ENCODE data around the gene FOXK2.

FOXK2 gene

DNA sequence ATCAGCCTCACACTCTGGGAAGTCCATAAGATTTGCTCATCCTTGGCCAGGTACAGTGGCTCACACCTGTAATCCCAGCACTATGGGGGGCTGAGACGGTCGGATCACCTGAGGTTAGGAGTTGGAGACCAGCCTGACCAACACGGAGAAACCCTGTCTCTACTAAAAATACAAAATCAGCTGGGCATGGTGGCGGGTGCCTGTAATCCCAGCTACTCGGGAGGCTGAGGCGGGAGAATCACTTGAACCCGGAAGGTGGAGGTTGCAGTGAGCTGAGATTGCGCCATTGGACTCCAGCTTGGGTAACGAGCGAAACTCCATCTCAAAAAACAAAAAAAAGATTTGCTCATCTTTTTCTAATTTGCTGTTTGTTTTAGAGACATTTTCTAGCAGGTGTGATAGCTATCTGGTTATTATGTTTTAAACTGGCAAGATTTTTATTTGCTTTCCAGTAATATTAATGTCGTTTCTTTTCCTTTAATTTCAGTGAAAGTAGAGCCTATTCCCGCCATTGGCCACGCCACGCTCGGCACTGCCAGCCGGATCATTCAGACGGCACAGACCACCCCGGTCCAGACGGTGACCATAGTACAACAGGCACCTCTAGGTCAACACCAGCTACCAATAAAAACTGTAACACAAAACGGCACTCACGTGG is 67.2 kb downstream of the FOXK2 start:
- no peak for DNase-seq (ENCODE audit: insufficient read length, low spot score)
- FAIRE-seq: no peak

DNA sequence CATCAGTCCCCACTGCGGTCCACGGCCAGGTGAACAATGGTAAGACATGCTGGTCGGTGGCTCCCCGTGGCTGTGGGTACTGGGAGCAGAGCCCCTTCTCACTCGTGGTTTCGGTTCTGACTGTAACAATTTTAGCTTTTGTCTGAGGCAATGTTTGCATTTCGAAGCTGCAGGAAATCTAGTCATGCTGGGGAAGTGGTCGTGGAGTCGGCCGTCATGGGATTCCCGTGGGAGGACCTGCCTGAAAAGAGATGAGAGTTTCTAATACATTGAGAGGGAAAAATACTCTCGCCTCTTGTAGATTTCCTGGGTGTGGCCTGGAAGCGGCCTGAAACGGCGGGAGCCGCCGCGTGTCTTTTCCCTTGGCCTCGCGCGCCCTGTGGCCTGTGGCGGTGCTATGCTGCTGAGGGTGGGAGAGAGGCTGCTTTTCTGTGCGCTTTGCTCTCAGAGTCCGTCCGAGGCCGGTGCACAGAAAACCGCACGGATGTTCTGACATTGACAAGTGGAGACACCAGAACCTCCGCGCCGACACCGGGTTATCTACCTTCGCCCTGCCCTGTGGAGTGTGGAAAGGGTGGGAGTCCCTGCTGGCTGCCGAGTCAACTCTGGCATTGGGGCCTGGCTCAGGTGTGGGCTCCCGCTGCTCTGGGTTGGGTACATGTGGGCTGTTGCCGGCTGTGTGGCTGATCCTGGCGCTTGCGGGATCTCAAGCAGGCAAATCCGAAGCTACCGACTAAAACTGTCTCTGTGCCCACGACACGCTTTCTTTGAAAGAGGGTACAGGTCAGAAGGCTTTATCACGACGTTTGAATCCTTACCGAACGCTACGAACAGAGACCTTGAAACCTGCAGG is 67.9 kb downstream of the FOXK2 start:
- no peak for FAIRE-seq
- DNase-seq (ENCODE audit: insufficient read length, low spot score): no peak

DNA sequence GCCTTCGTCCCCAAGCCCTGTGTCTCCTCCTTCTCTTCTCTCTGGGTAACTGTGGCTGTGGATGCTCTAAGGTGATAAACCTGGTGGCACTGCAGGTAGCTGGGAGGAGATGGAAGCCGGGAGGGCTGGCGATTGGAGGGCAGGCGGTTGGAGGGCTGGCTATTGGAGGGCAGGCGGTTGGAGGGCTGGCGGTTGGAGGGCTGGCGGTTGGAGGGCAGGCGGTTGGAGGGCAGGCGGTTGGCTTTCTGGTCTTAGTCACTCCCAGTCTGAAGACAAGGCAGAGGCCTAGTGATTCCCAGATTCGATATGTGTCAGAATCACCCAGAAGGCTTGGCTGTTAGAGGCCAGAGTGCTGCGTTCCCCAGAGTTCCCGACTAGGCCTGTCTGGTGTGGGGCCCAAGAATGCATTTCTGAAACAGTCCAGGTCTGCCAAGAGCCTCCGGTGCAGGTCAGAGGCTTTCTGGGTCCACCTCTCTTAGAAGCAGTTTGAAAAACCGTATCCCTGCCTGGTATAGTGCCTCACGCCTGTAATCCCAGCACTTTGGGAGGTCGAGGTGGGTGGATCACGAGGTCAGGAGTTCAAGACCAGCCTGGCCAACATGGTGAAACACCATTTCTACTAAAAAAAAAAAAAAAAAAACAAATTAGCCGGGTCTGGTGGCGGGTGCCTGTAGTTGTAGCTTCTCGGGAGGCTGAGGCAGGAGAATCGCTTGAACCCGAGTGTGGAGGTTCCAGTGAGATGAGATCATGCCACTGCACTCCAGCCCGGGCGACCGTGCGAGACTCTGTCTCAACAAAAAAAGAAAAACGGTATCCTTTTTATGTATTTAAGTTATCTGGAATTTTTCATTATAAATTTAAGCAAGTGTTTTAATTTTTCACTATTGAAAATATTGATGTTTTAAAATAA is 69.0 kb downstream of the FOXK2 start:
- no peak for DNase-seq (ENCODE audit: insufficient read length, low spot score)
- no peak for FAIRE-seq

DNA sequence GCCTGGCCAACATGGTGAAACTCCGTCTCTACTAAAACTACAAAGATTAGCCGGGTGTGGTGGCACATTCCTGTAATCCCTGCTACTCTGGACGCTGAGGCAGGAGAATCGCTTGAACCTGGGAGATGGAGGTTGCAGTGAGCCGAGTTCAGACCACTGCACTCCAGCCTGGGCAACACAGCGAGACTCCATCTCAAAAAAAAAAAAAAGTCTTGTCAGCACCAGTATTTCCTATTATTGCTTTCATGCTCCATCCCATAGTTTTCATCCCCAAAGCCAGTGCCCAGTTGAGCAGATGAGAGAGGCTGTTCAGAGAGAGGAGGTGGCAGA is 70.3 kb downstream of the FOXK2 start:
- FAIRE-seq (no peak), DNase-seq (ENCODE audit: insufficient read length, low spot score) (no peak)

DNA sequence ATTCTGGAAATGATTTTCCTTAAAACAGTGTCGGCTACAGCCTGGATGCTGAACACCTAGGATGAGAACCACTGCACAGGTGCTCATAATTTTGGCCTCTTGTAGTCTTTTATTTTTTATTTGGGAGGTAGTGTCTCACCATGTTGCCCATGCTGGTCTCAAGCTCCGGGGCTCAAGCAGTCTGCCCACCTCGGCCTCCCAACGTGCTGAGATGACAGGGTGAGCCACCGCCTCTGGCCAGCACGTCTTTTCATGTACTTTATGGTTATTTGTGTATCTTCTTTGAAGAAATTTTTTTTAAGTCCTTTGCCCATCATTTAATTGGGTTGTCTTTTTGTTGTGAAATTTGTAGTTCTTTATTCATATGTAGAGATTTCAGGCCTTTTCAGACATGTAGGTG is 70.7 kb downstream of the FOXK2 start:
- FAIRE-seq: no peak

DNA sequence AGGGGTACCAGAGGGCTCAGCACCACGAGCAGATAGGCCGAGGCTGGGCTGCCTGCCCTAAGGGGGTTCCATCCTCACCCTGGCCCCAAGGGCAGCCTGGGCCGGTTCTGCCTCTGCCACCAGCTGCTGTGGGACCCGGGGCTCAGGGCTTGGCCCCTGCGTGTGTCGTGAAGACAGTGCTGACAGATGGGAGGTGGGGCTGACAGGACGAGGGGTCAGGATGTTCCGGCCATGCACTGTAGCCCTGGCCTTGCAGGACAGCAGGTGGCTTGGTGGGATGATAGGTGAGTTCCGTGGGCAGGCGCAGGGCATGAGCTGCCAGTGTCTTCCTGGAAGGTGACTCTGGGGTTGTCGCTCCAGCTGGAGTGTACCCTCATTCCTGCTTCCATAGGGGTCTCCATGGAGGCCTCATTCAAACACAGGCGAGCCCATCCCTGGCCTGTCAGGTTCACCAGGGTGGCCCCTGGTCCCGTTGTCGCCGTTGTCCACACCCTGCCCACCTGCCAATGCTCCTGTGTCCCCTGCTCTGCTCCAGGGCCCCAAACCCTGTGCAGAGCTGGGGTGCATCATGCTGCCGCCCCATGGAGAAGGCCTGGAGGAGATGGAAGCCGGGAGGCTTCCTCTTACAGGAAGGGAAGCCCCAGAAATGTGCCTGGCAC is 71.5 kb downstream of the FOXK2 start:
- DNase-seq (ENCODE audit: insufficient read length, low spot score) (no peak), FAIRE-seq (no peak)

More for the DNA sequence above, 70.7 kb downstream of the FOXK2 start:
- no peak for DNase-seq (ENCODE audit: insufficient read length, low spot score)

DNA sequence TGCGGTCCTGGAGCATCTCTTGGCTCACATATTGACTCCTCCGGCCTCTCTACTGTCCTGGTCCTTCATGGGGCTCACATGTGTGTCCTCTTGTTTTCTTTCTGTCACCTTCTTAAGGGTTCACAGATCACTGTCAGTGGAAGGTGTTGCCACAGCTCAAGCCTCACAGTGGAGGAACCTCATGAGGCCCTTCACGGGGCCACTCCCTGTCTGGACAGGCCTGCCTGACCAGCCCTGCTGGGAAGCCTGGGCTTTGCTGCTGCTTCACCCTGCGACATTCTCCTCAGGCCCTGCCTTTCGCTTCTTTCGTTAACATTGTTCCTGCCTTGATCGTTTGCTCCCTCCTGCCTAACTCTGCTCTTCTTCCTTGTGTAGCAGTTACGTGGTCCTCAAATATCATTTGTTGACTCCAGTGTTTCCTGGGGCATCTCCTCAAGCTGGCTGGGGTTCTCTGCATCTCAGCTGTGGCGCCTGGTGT is 72.8 kb downstream of the FOXK2 start:
- DNase-seq (ENCODE audit: insufficient read length, low spot score): no peak
- no peak for FAIRE-seq

DNA sequence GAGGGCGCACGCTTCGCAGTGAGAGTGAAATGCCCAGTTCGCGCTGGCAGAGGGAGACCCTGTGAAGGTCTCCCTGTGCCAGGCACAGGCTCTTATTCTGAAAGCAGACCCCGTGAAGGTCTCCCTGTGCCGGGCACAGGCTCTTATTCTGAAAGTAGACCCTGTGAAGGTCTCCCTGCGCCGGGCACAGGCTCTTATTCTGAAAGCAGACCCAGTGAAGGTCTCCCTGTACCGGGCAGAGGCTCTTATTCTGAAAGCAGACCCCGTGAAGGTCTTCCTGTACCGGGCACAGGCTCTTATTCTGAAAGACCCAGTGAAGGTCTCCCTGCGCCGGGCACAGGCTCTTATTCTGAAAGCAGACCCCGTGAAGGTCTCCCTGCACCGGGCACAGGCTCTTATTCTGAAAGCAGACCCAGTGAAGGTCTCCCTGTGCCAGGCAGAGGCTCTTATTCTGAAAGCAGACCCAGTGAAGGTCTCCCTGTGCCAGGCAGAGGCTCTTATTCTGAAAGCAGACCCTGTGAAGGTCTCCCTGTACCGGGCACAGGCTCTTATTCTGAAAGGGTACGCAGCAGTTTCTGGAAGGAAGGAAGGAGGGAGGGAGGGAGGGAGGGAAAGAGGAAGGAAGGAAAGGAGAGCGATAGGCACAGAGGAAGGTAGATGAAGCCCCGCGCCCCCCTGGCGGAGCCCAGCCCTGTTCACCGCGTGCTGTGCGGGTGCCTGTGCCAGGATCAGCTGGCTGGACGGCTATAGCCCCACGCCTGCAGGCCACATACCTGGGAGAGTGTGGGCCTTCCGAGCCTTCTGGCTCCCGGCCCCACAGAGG is 73.4 kb downstream of the FOXK2 start:
- DNase-seq (ENCODE audit: insufficient read length, low spot score) (peak; percentile 44), FAIRE-seq (peak; percentile 94)

DNA sequence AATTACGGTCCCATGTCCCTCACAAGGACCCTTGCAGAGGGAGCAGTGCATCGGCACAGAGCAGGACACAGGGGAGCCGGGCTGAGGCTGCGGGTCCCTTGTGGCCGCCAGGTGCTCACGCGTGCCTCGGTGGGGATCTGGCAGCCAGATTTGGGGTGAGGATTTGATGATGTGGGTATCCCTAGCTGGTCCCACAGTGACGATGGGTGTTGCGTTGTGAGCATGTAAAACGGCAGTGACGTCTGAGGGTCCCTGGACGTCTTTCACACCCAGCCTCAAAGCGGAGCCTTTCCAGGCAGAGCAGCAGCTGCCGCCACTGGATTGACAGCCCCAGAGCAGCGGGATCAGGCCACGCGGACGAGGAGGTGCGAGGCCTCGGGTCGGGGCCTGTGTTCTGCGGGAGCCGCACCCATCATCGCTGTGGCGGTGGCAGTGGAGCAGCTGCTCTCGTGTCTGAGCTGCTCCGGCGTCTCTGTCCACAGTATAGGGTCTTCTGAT is 74.1 kb downstream of the FOXK2 start:
- no peak for DNase-seq (ENCODE audit: insufficient read length, low spot score)
- peak; percentile 63 for FAIRE-seq

DNA sequence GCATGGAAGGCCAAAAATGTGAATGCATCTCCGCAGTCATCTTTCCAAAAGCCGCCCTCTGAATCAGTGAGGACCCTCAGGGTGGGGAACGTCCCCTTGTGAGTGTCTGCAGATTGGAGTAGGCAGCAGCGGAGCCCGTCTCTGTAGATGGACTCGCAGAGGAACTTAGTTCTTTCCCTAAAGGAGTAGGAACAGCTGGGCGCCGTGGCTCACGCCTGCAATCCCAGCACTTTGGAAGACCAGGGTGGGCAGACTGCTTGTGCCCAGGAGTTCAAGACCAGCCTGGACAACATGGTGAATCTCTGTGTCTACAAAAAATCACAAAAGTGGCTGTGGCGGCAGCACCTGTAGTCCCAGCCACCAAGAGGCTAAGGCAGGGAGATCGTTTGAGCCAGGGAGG is 75.0 kb downstream of the FOXK2 start:
- FAIRE-seq (no peak), DNase-seq (ENCODE audit: insufficient read length, low spot score) (no peak)

DNA sequence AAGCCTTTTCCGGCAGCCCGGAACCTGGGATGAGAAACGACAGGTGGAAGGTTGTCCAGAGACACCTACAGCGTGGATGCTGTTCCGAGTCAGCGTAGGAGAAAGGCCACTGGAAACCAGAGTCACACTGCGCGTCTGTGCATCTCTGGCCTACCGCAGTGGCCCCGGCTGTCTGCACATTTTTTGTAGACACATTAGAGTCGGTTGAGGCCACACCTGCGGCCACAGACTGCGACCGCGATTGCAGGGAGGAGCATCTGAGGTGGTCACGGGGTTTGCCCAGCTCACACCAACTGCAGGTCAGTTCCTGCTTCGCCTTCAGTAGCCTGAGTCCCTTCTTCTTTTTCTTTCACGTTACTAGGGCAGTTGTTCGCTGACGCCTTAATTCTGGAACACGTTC is 76.4 kb downstream of the FOXK2 start:
- no peak for DNase-seq (ENCODE audit: insufficient read length, low spot score)
- FAIRE-seq: no peak

DNA sequence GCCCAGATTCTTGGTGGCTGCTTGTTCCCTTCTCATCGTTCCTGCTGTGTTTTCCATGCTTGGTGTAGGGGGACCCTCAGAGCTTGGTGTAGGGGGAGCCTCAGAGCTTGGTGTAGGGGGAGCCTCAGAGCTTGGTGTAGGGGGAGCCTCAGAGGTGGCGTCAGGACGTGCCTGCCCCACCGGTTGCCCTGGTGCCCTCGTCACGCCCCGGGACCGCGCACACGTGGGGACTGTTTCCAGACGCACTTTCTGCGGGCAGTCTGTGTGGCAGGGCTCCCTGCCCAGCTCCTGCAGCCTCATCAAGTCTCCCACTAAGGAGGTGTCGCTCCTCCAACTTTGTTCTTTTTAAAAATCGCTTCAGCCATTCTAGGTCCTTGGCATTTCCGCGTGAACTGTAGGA is 76.8 kb downstream of the FOXK2 start:
- FAIRE-seq (no peak), DNase-seq (ENCODE audit: insufficient read length, low spot score) (no peak)

DNA sequence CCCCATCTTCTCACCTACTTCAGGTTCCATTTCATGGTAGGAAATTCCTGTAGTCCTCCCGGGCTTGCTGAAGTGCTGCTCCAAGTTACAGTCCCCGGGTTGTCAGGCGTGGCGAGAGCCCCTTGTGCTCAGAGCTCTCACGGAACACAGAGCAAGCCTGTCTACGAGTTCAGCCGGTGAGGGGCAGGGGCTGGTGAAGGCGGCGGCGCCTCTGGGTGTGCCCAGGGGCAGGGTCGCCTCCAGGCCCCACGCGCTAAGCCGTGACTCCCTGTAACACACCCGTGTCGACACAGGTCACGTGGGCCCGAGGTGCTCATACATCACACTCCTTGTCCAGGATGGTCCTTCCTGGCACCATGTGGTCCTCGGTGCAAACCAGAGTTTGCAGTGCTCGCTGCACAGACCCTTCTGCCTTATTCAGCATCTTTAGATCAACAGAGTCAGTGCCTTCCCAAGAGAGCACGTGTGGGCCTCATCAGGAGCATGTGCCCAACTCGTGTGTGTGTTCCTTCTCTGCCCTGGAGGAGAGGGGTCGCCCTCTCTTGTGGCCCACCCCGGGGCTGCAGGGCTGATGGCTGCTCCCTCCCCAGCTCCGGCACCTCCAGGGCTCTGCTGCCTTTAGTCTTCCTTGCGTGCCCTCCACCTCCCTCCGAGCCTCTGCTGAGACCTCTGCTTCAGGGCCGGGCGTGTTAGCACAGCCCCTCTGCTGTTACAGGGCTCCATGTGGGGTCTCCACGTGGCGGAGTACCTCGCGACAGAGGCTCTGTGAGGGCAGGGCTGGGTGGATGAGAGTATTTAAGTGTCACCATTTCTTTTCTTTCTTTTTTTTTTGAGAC is 77.5 kb downstream of the FOXK2 start:
- no peak for FAIRE-seq

DNA sequence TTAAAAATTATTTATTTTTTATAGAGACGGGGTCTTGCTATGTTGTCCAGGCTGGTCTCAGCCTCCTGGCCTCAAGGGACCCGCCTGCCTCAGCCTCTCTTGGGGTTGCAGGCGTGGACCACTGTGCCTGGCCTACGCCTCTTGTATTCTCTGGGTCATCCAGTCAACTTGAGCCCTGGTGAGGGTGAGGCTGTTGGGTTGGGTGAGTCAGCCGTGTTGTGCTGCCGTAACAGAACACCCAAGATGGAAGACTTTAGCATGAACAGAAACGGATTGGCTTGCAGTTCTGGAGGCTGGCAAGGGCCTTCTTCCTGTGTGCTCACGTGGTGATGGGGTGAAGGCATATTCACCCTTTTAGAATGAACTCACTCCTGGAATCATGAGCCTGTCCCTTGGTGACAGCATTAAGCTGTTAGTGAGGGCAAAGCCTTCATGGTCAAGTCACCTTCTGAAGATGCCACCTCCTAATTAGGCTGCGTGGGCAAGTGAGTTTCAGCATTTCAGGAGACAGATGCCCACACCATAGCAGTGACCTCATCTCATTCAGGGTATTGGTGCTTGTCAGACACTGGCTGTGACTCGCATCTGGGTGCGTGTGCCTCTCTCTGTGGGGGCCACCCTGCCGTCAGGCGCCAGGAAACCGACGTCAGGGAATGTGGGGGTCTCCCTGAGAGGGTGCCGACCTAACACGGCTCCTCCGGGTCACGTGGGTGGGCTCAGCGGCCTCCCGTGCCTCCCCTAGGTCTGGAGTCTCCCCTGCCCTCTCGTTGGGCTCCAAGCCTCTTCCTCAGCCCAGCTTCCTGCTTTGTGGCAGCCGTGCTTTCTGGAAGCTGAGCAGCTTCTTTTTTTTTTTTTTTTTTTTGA is 79.0 kb downstream of the FOXK2 start:
- DNase-seq (ENCODE audit: insufficient read length, low spot score): no peak

More for the DNA sequence above, 77.5 kb downstream of the FOXK2 start:
- DNase-seq (ENCODE audit: insufficient read length, low spot score): no peak

DNA sequence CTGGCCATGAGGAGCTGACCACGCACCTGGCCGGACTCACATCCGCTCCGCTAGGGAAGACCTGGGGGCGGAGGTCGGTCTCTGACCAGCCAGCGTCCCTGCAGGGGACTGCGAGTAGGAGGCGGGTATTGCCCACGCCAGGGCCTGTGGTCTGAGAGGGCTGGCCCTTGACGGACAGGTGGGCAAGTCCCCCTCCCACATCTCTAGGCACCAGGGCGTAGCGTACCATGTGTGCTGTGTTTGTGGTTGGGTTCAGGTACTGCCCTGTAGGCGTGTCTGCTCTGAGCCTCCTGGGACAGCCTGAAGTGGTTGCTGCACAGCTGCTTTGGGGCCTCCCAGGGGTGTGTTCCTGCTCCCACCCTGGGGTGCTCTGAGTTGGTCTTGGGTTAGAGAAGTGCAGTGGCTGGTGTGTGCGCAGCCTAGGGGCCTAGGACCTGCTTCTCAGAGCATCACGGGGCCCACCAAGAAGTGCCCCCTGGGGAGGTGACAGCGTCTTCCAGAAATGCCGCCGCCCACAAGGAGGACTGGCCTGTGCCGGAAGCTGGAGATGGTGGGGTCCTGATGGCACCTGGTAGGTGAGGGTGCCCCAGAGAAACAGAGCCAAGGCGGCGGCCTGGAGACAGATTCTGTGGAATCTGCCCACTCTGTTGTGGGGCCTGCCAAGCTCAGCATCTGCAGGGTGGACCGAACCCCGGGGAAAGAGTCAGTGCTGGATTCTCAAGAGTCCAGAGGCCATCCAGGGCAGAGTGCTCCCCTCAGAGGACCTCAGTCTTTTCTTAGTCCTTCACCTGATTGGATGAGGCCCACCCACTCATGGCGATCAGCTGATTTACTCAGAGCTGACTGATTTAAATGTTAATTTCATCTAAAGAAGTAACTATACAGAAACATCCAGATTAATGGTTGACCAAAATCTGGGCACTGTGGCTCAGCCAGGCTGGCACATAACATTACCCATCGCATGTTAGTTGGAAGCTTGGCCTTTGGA is 80.4 kb downstream of the FOXK2 start:
- DNase-seq (ENCODE audit: insufficient read length, low spot score) (no peak), FAIRE-seq (no peak)

More for the DNA sequence above, 79.0 kb downstream of the FOXK2 start:
- FAIRE-seq: no peak

DNA sequence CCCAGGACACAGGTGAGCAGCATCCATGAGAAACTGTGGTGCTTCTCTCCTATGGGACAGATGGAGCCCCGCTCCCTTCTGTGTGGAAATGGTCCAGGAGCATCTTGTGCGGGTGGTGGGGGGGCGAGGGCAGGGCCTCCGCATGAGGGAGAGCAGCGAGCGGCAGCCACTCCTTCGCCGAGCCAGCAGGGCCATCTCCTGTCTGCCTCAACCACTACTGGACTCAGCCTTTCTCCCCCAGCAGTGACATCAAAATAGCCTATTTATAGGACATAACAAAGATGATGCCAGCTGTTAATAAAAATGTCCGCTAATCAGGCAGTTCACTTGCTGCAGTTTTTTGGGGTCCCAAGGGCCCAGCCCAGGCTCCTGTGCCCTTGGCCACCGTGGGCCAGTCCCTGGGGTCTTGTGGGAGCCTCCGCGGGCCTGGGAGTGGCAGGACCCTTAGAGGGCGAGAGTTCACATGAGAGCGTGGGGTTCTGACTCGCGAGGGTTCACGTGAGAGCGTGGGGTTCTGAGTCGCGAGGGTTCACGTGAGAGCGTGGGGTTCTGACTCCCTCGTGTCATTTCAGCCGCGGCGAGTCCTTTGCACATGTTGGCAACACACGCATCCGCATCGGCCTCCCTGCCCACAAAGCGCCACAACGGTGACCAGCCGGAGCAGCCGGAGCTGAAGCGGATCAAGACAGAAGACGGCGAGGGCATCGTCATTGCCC is 81.4 kb downstream of the FOXK2 start:
- DNase-seq (ENCODE audit: insufficient read length, low spot score): no peak

More for the DNA sequence above, 81.4 kb downstream of the FOXK2 start:
- FAIRE-seq: no peak

Data from GM19239 (cell line).